A549 (cell line): ENCODE data around the gene KIAA1671.

ENCODE experiments used
- CEBPB ChIP-seq, 2 experiments: fragments of >200 bp in 1 of 2; sonication (Bioruptor Twin) in 1 of 2; formaldehyde crosslinking in 1 of 2; IDR thresholded peaks; 2 replicates each; pipeline ENCODE4 v1.6.1; 2012 to 2016
- ELK1 ChIP-seq: fragments of 150-350 bp; IDR thresholded peaks from 2 replicates; pipeline ENCODE4 v1.6.1; 2014; ENCODE audit warnings: low read depth, mild to moderate bottlenecking, low read length
- FOSL2 ChIP-seq, 2 experiments: fragments of 450-650 bp in 1 of 2; fragments of >200 bp in 1 of 2; sonication (Bioruptor Twin) in 1 of 2; formaldehyde crosslinking; IDR thresholded peaks; 2 replicates each; pipeline versions ENCODE4 v1.5.0 to v1.6.1; 2016 to 2020; ENCODE audit warnings: mild to moderate bottlenecking in 1 of 2, moderate library complexity in 1 of 2
- HMGXB4 ChIP-seq: fragments of 250-450 bp; sonication (Bioruptor Pico); IDR thresholded peaks from 2 replicates; pipeline ENCODE4 v1.5.0; 2021; ENCODE audit warnings: mild to moderate bottlenecking, moderate library complexity, borderline replicate concordance
- MAZ ChIP-seq: fragments of 150-350 bp; IDR thresholded peaks from 2 replicates; pipeline ENCODE4 v1.6.1; 2014; ENCODE audit warnings: antibody characterized with exemption, low read depth, low read length, borderline replicate concordance
- POLR2A ChIP-seq: IDR thresholded peaks from 2 replicates; pipeline ENCODE4 v1.6.1; 2012; ENCODE audit warnings: mild to moderate bottlenecking, low read length
- RNF2 ChIP-seq: fragments of 200-600 bp; sonication (generic); IDR thresholded peaks from 2 replicates; pipeline ENCODE4 v1.6.1; 2016; ENCODE audit warnings: low read depth, mild to moderate bottlenecking, antibody characterized with exemption, moderate library complexity, borderline replicate concordance
- SMC3 ChIP-seq: fragments of >200 bp; sonication (Bioruptor Twin); formaldehyde crosslinking; IDR thresholded peaks from 3 replicates; pipeline ENCODE4 v1.6.1; 2018; ENCODE audit warnings: inconsistent platforms
- SREBF2 ChIP-seq: fragments of 450-650 bp; IDR thresholded peaks from 2 replicates; pipeline ENCODE4 v1.6.1; 2014; ENCODE audit warnings: mild to moderate bottlenecking, moderate library complexity
- USF2 ChIP-seq: fragments of 450-650 bp; IDR thresholded peaks from 2 replicates; pipeline ENCODE4 v1.6.1; 2014; ENCODE audit warnings: antibody characterized with exemption
- ZC3H11A ChIP-seq: fragments of 450-650 bp; IDR thresholded peaks from 2 replicates; pipeline ENCODE4 v1.6.1; 2014; ENCODE audit warnings: antibody characterized with exemption, mild to moderate bottlenecking
- TF ChIP-seq, protein P1 (sequence below): fragments of >200 bp; sonication (Bioruptor Twin); formaldehyde crosslinking; IDR thresholded peaks from 3 replicates; pipeline ENCODE4 v1.5.1; 2016
- TF ChIP-seq, protein P2 (sequence below): IDR thresholded peaks from 2 replicates; pipeline ENCODE4 v1.6.1; 2012

GRCh38 chr22:25051073-25051472, 98.6 kb downstream of the KIAA1671 start:
- TF ChIP-seq RNF2 = no peak
- TF ChIP-seq HMGXB4 = no peak
- TF ChIP-seq POLR2A = no peak
- TF ChIP-seq, protein P1, sequence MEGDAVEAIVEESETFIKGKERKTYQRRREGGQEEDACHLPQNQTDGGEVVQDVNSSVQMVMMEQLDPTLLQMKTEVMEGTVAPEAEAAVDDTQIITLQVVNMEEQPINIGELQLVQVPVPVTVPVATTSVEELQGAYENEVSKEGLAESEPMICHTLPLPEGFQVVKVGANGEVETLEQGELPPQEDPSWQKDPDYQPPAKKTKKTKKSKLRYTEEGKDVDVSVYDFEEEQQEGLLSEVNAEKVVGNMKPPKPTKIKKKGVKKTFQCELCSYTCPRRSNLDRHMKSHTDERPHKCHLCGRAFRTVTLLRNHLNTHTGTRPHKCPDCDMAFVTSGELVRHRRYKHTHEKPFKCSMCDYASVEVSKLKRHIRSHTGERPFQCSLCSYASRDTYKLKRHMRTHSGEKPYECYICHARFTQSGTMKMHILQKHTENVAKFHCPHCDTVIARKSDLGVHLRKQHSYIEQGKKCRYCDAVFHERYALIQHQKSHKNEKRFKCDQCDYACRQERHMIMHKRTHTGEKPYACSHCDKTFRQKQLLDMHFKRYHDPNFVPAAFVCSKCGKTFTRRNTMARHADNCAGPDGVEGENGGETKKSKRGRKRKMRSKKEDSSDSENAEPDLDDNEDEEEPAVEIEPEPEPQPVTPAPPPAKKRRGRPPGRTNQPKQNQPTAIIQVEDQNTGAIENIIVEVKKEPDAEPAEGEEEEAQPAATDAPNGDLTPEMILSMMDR = no peak
- no peak for TF ChIP-seq MAZ
- TF ChIP-seq, protein P2, sequence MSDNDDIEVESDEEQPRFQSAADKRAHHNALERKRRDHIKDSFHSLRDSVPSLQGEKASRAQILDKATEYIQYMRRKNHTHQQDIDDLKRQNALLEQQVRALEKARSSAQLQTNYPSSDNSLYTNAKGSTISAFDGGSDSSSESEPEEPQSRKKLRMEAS = no peak
- no peak for TF ChIP-seq FOSL2 (IDR thresholded peaks at IDR 0.05)
- TF ChIP-seq FOSL2 (CRISPR knock-in tag; IDR thresholded peaks at IDR 0.05) = no peak
- no peak for TF ChIP-seq CEBPB (IDR thresholded peaks at IDR 0.05)
- no peak for TF ChIP-seq USF2
- no peak for TF ChIP-seq SMC3
- no peak for TF ChIP-seq ZC3H11A
- TF ChIP-seq SREBF2 = no peak
- TF ChIP-seq ELK1 = no peak
